ENCODE data around the gene POLR3K.
"Not testable (repeated sequence)": the region's sequence is repeated elsewhere in the genome, so short reads cannot be mapped to it uniquely, and the experiment has no call there.

The POLR3K gene

GRCh38 chr16:42069-42457 is 11.3 kb downstream of the POLR3K start:
- DNase-seq, result no peak

- DNase-seq, result no peak
These were observed 11.9 kb downstream of the POLR3K start for GRCh38 chr16:41439-42068.

- DNase-seq, result peak; percentile 31 to 51
These were observed 14.2 kb downstream of the POLR3K start for GRCh38 chr16:38941-39892.

- not testable (repeated sequence) for DNase-seq
These were observed 15.2 kb downstream of the POLR3K start for GRCh38 chr16:38206-38605.

GRCh38 chr16:37511-37910 is 15.9 kb downstream of the POLR3K start:
- DNase-seq, result no peak

GRCh38 chr16:36336-36984 is 16.9 kb downstream of the POLR3K start:
- DNase-seq, result no peak

GRCh38 chr16:35678-36305 is 17.6 kb downstream of the POLR3K start:
- DNase-seq, result no peak

GRCh38 chr16:35011-35677 is 18.3 kb downstream of the POLR3K start:
- DNase-seq, result no peak

- no peak for DNase-seq
These were observed 18.8 kb downstream of the POLR3K start for GRCh38 chr16:34648-34987.

GRCh38 chr16:33877-34647 is 19.3 kb downstream of the POLR3K start:
- no peak for DNase-seq

GRCh38 chr16:33154-33876 is 20.1 kb downstream of the POLR3K start:
- not testable (repeated sequence) for DNase-seq

GRCh38 chr16:30627-31026 is 22.8 kb downstream of the POLR3K start:
- DNase-seq, result not testable (repeated sequence)

GRCh38 chr16:25926-26348 is 27.5 kb downstream of the POLR3K start:
- DNase-seq, result not testable (repeated sequence)

GRCh38 chr16:24151-24550 is 29.3 kb downstream of the POLR3K start:
- DNase-seq, result not testable (repeated sequence)

- DNase-seq, result not testable (repeated sequence)
These were observed 32.5 kb downstream of the POLR3K start for GRCh38 chr16:20886-21285.

- not testable (repeated sequence) for DNase-seq
These were observed 36.2 kb downstream of the POLR3K start for GRCh38 chr16:17062-17765.

- DNase-seq, result peak; percentile 87 to 91
These were observed 42.6 kb downstream of the POLR3K start for GRCh38 chr16:10772-11171.

- no peak for DNase-seq
These were observed 43.3 kb downstream of the POLR3K start for GRCh38 chr16:9903-10665.
